ENCODE data around the gene OXSR1. TPM values are rescaled to one million over a fixed set of nuclear protein-coding genes. Genes with fewer than 3 reads are reported as not detected.

OXSR1 gene
- total and polyA plus RNA-seq, 7 donors = 26.4 to 60.1 (median 47.4) TPM

DNA sequence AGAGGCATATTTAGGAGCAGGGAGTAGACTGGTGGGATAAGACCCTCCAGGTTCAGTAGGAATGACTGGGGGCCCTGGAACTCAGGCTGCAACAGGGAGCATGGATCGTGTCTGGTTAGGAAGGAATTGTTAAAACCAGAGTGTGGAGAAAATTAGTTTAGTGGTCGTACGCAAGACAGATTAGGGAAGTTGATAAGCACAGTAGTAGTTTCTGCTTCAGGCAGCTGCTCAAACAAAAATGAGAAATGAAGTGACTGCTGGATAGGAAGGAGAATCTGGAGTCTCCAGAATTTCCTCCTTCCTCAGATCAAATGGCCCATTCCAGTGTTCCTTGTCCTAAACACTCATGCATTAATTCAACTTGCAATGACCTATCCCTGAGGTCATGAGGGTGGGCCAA is 15.6 kb upstream of the OXSR1 start:
- DNase-seq (no peak), ATAC-seq (no peak)
- WGBS, 3 donors = 71 to 81% (median 81%) methylated on average over 3 of the region's 3 CpGs
- no peaks in the 10 kb centered on the region for H3K27me3 ChIP-seq (ENCODE audit: insufficient read depth in 3 of 3, low read length in 2 of 3)
- H3K27ac ChIP-seq = no peak overlapping the region
- intact Hi-C loops (cut with DNase I) = no loop called here
- TF ChIP-seq, protein P1, sequence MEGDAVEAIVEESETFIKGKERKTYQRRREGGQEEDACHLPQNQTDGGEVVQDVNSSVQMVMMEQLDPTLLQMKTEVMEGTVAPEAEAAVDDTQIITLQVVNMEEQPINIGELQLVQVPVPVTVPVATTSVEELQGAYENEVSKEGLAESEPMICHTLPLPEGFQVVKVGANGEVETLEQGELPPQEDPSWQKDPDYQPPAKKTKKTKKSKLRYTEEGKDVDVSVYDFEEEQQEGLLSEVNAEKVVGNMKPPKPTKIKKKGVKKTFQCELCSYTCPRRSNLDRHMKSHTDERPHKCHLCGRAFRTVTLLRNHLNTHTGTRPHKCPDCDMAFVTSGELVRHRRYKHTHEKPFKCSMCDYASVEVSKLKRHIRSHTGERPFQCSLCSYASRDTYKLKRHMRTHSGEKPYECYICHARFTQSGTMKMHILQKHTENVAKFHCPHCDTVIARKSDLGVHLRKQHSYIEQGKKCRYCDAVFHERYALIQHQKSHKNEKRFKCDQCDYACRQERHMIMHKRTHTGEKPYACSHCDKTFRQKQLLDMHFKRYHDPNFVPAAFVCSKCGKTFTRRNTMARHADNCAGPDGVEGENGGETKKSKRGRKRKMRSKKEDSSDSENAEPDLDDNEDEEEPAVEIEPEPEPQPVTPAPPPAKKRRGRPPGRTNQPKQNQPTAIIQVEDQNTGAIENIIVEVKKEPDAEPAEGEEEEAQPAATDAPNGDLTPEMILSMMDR (IDR thresholded peaks at IDR 0.05) = no peak
- H3K4me1 ChIP-seq = no peaks in the 10 kb centered on the region
- no peaks in the 10 kb centered on the region for H3K36me3 ChIP-seq (ENCODE audit: insufficient read depth in 1 of 2, low read depth in 1 of 2)
- H3K9me3 ChIP-seq = peaks cover 3% of the 10 kb centered on the region
- no peak overlapping the region for H3K4me3 ChIP-seq

GRCh38 chr3:38150780-38151528 is 14.4 kb upstream of the OXSR1 start:
- no peak overlapping the region for H3K4me3 ChIP-seq
- H3K9me3 ChIP-seq = peaks cover 3% of the 10 kb centered on the region
- ATAC-seq (no peak), DNase-seq (no peak)
- no peaks in the 10 kb centered on the region for H3K36me3 ChIP-seq (ENCODE audit: insufficient read depth in 1 of 2, low read depth in 1 of 2)
- H3K27me3 ChIP-seq (ENCODE audit: insufficient read depth in 3 of 3, low read length in 2 of 3) = no peaks in the 10 kb centered on the region
- 66 to 71% (median 70%) methylated on average over 3 of the region's 3 CpGs for WGBS, 3 donors
- intact Hi-C loops (cut with DNase I) = no loop called here
- H3K27ac ChIP-seq = no peak overlapping the region
- TF ChIP-seq, protein P1 (IDR thresholded peaks at IDR 0.05) = no peak
- H3K4me1 ChIP-seq = no peaks in the 10 kb centered on the region

- H3K4me1 ChIP-seq = no peaks in the 10 kb centered on the region
- DNase-seq (no peak), ATAC-seq (no peak)
- TF ChIP-seq, protein P1 (IDR thresholded peaks at IDR 0.05) = no peak
- no peaks in the 10 kb centered on the region for H3K27me3 ChIP-seq (ENCODE audit: insufficient read depth in 3 of 3, low read length in 2 of 3)
- WGBS, 3 donors = 90 to 92% (median 91%) methylated on average over 3 of the region's 3 CpGs
- no peak overlapping the region for H3K4me3 ChIP-seq
- peaks cover 3% of the 10 kb centered on the region for H3K9me3 ChIP-seq
- no peak overlapping the region for H3K27ac ChIP-seq
- intact Hi-C loops (cut with DNase I) = no loop called here
- no peaks in the 10 kb centered on the region for H3K36me3 ChIP-seq (ENCODE audit: insufficient read depth in 1 of 2, low read depth in 1 of 2)
Observed at GRCh38 chr3:38151667-38152265, 13.6 kb upstream of the OXSR1 start.

GRCh38 chr3:38152609-38153008 is 12.7 kb upstream of the OXSR1 start:
- no peaks in the 10 kb centered on the region for H3K27me3 ChIP-seq (ENCODE audit: insufficient read depth in 3 of 3, low read length in 2 of 3)
- intact Hi-C loops (cut with DNase I) = no loop called here
- no peak overlapping the region for H3K27ac ChIP-seq
- no peak for ATAC-seq
- no peak overlapping the region for H3K4me3 ChIP-seq
- no peaks in the 10 kb centered on the region for H3K9me3 ChIP-seq
- H3K36me3 ChIP-seq (ENCODE audit: insufficient read depth in 1 of 2, low read depth in 1 of 2) = no peaks in the 10 kb centered on the region
- 72 to 89% (median 89%) methylated on average over 2 of the region's 2 CpGs for WGBS, 3 donors
- H3K4me1 ChIP-seq = no peaks in the 10 kb centered on the region
- no peak for DNase-seq
- TF ChIP-seq, protein P1 (IDR thresholded peaks at IDR 0.05) = no peak

Data from psoas muscle (tissue), 8 donors.